PC-9 (cell line): ENCODE measurements around the gene PRXL2A. TPM values are rescaled to one million over a fixed set of nuclear protein-coding genes. Genes with fewer than 3 reads are reported as not detected.

ENCODE experiments used
- BruUV-seq: library from RNA; stranded (reverse); fragments of 400-500 nt; replicated peaks from 2 replicates; lab custom pipeline; 2021; lab: Mats Ljungman, UMichigan
- CTCF ChIA-PET: fragments of 300-600 bp; sonication (Branson Sonifier 250); formaldehyde crosslinking; loops from one replicate; lab custom pipeline; 2022; ENCODE audit warnings: antibody characterized with exemption; lab: Charles Lee
- POLR2A ChIA-PET: fragments of 300-600 bp; sonication (Branson Sonifier 250); formaldehyde crosslinking; loops from one replicate; lab custom pipeline; 2022; ENCODE audit warnings: antibody characterized with exemption; ENCODE audit not compliant: unreplicated experiment; lab: Charles Lee
- DNase-seq, 2 experiments: peaks; one replicate each; pipeline versions ENCODE4 v3.0.0 to v3.0.0-alpha.2; 2015 to 2022; ENCODE audit warnings: mixed read lengths in 1 of 2
- H2AFZ ChIP-seq: fragments of 200-600 bp; sonication (generic); 2 replicates; pipeline ENCODE4 v1.8.1; 2017; ENCODE audit warnings: antibody characterized with exemption
- H3F3A ChIP-seq: fragments of 200-600 bp; sonication (generic); 2 replicates; pipeline ENCODE4 v1.8.1; 2017; ENCODE audit warnings: antibody characterized with exemption, mild to moderate bottlenecking, low read depth; ENCODE audit not compliant: insufficient read depth
- H3K27ac ChIP-seq: fragments of 200-600 bp; sonication (generic); 2 replicates; pipeline ENCODE4 v1.6.1; 2016; ENCODE audit warnings: mixed run types
- H3K27me3 ChIP-seq: fragments of 200-600 bp; sonication (generic); 2 replicates; pipeline ENCODE4 v1.6.1; 2016; ENCODE audit warnings: low read depth, mixed run types; ENCODE audit not compliant: insufficient read depth
- H3K36me3 ChIP-seq: fragments of 200-600 bp; sonication (generic); 2 replicates; pipeline ENCODE4 v1.6.1; 2016; ENCODE audit warnings: low read depth, mixed run types
- H3K4me1 ChIP-seq: fragments of 200-600 bp; sonication (generic); replicated peaks from 2 replicates; pipeline ENCODE4 v1.6.1; 2016; ENCODE audit warnings: mixed run types; ENCODE audit not compliant: insufficient read depth
- H3K4me2 ChIP-seq: fragments of 200-600 bp; sonication (generic); 2 replicates; pipeline ENCODE4 v1.6.1; 2017; ENCODE audit warnings: mixed run types
- H3K4me3 ChIP-seq: fragments of 200-600 bp; sonication (generic); 2 replicates; pipeline ENCODE4 v1.6.1; 2016; ENCODE audit warnings: mixed run types
- H3K79me2 ChIP-seq: fragments of 200-600 bp; sonication (generic); 2 replicates; pipeline ENCODE4 v1.6.1; 2017; ENCODE audit warnings: low read depth, mixed run types
- H3K9me2 ChIP-seq: fragments of 200-600 bp; sonication (generic); 2 replicates; pipeline ENCODE4 v1.8.1; 2017; ENCODE audit warnings: mild to moderate bottlenecking; ENCODE audit not compliant: insufficient read depth
- H3K9me3 ChIP-seq: fragments of 200-600 bp; sonication (generic); 2 replicates; pipeline ENCODE4 v1.8.1; 2016; ENCODE audit warnings: low read depth; ENCODE audit not compliant: insufficient read depth
- H4K20me1 ChIP-seq: fragments of 200-600 bp; sonication (generic); 2 replicates; pipeline ENCODE4 v1.8.1; 2017; ENCODE audit not compliant: insufficient read depth
- EZH2 ChIP-seq: fragments of 200-600 bp; sonication (generic); IDR thresholded peaks from 2 replicates; pipeline ENCODE4 v1.8.0; 2017; ENCODE audit warnings: antibody characterized with exemption, low read depth
- intact Hi-C: fragments of 100-400 bp; cut with micrococcal nuclease; formaldehyde crosslinking; loops from one replicate; pipeline ENCODE4 v1.10.0; 2022; ENCODE audit not compliant: unreplicated experiment
- total RNA-seq: library from RNA; stranded (reverse); gene quantifications from 2 replicates; pipeline ENCODE4 v1.2.3, GENCODE V29; 2021
- TF ChIP-seq, protein P1 (sequence below): fragments of 200-600 bp; sonication (generic); conservative IDR thresholded peaks from 2 replicates; pipeline ENCODE4 v1.6.1; 2017; ENCODE audit warnings: mixed run types, antibody characterized with exemption, mild to moderate bottlenecking, moderate library complexity

Gene PRXL2A
- total RNA-seq, 1 experiment from 2014 or later: 88.7 TPM

DNA sequence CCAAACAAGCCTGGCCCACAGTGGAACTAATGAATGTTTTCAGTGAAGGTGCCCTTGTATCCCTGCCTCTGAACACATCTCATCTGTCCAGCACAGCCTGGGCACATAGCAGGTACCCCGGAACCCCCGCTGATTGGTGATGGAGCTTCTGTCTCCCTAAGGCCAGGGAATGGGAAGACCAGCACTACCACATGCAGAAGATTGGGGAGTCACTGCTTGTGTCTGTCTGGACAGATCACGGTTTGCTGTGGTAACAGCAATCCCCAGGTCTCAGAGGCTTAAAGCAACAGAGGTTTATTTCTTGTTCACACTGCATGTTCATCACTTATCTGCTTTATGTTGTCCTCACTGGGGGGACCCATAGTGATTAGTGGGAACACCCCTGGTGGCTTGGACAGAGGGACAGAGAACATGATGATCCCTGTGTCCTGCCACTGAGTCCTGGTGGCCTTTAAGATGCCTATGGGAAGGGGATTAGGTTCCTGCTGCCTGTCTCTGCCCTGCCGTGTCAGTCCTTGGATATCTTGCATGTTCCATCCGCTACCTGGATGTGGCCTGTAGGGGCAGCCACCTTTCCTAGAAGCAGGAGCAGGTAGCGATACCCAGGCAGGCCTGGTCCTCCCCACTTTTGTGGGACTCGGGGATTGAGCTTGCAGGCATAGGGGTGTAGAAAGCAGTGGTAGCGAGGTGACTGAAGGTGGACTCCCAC is 49.4 kb downstream of the PRXL2A start:
- BruUV-seq: no TSS peak
- CTCF ChIA-PET: interaction anchor here (3.8 kb wide), 1 partner anchor 47 kb away, joined by 36 read pairs; no protein-coding TSS in a partner anchor
- no peak overlapping the region for H2AFZ ChIP-seq
- H3K36me3 ChIP-seq: peaks cover 7% of the 10 kb centered on the region; the same call in 1 of the 2 replicates
- POLR2A ChIA-PET: no interaction called here
- peak overlapping the region; percentile 95 for H3K4me2 ChIP-seq
- peak overlapping the region; percentile 82 for H3K27ac ChIP-seq
- peaks cover 59% of the 10 kb centered on the region for H3F3A ChIP-seq
- no peaks in the 10 kb centered on the region for H3K9me2 ChIP-seq
- DNase-seq: no peak
- no peaks in the 10 kb centered on the region for H3K9me3 ChIP-seq
- intact Hi-C loops: loop anchor here (2.0 kb wide), 1 partner anchor 13 kb away; no protein-coding TSS in a partner anchor
- peak overlapping the region; percentile 25; the same call in 1 of the 2 replicates for H3K4me3 ChIP-seq
- H3K79me2 ChIP-seq: peaks cover 92% of the 10 kb centered on the region
- TF ChIP-seq, protein P1, sequence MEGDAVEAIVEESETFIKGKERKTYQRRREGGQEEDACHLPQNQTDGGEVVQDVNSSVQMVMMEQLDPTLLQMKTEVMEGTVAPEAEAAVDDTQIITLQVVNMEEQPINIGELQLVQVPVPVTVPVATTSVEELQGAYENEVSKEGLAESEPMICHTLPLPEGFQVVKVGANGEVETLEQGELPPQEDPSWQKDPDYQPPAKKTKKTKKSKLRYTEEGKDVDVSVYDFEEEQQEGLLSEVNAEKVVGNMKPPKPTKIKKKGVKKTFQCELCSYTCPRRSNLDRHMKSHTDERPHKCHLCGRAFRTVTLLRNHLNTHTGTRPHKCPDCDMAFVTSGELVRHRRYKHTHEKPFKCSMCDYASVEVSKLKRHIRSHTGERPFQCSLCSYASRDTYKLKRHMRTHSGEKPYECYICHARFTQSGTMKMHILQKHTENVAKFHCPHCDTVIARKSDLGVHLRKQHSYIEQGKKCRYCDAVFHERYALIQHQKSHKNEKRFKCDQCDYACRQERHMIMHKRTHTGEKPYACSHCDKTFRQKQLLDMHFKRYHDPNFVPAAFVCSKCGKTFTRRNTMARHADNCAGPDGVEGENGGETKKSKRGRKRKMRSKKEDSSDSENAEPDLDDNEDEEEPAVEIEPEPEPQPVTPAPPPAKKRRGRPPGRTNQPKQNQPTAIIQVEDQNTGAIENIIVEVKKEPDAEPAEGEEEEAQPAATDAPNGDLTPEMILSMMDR: peak; percentile 38; the same call in 1 of the 2 replicates
- no peak for TF ChIP-seq EZH2
- H4K20me1 ChIP-seq: peaks cover 46% of the 10 kb centered on the region
- H3K4me1 ChIP-seq: peaks cover 77% of the 10 kb centered on the region
- H3K27me3 ChIP-seq: no peaks in the 10 kb centered on the region

DNA sequence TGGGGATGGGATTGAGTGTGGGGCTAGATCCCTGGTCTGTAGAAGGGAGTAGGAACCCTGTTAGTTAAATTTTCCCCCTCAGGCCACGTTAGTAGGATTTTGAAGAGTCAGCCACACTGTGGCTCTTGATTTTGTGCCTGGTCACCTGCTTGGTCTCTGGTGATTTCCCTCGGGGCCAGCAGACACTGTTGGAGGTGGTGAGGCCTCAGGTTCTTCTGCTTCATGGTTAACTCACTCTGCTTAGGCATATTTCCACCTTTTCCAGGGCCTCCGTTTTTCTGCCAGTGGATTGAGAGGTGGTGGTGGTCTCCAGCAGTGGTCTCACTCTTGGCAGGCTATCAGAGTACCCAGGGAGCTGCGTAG is 49.9 kb downstream of the PRXL2A start:
- no peak overlapping the region for H2AFZ ChIP-seq
- peak overlapping the region; percentile 82 for H3K27ac ChIP-seq
- CTCF ChIA-PET: interaction anchor here (0.8 to 3.8 kb wide), 2 partner anchors 26 to 46 kb away, joined by 4 to 36 read pairs; no protein-coding TSS in a partner anchor
- H3K4me1 ChIP-seq: peaks cover 77% of the 10 kb centered on the region
- no peak for TF ChIP-seq EZH2
- TF ChIP-seq, protein P1: no peak
- peaks cover 93% of the 10 kb centered on the region for H3K79me2 ChIP-seq
- H3K4me3 ChIP-seq: peak overlapping the region; percentile 25
- intact Hi-C loops: no loop called here
- H3K4me2 ChIP-seq: peak overlapping the region; percentile 95
- H3K27me3 ChIP-seq: no peaks in the 10 kb centered on the region
- H4K20me1 ChIP-seq: peaks cover 50% of the 10 kb centered on the region
- POLR2A ChIA-PET: no interaction called here
- no TSS peak for BruUV-seq
- H3K36me3 ChIP-seq: peaks cover 8% of the 10 kb centered on the region
- H3K9me3 ChIP-seq: no peaks in the 10 kb centered on the region
- peaks cover 58% of the 10 kb centered on the region for H3F3A ChIP-seq
- no peak for DNase-seq
- H3K9me2 ChIP-seq: no peaks in the 10 kb centered on the region

- H2AFZ ChIP-seq: no peak overlapping the region
- H4K20me1 ChIP-seq: peaks cover 54% of the 10 kb centered on the region
- no peak for TF ChIP-seq EZH2
- TF ChIP-seq, protein P1: no peak
- BruUV-seq: no TSS peak
- H3K9me3 ChIP-seq: no peaks in the 10 kb centered on the region
- H3K79me2 ChIP-seq: peaks cover 93% of the 10 kb centered on the region
- H3K9me2 ChIP-seq: no peaks in the 10 kb centered on the region
- no peak for DNase-seq
- peaks cover 78% of the 10 kb centered on the region for H3K4me1 ChIP-seq
- ChIA-PET POLR2A (interaction anchor here (0.6 to 1.1 kb wide), 3 partner anchors 50 to 379 kb away, joined by 6 to 43 read pairs (median 12); partner anchors contain the start of gene PRXL2A), CTCF (interaction anchor here (0.8 to 3.8 kb wide), 3 partner anchors 25 to 51 kb away, joined by 4 to 36 read pairs (median 6); partner anchors contain the start of gene PRXL2A)
- no peaks in the 10 kb centered on the region for H3K27me3 ChIP-seq
- H3F3A ChIP-seq: peaks cover 54% of the 10 kb centered on the region
- peak overlapping the region; percentile 95 for H3K4me2 ChIP-seq
- peak overlapping the region; percentile 82 for H3K27ac ChIP-seq
- H3K4me3 ChIP-seq: peak overlapping the region; percentile 25
- H3K36me3 ChIP-seq: peaks cover 12% of the 10 kb centered on the region
- intact Hi-C loops: loop anchor here (1.0 kb wide), 1 partner anchor 47 kb away; no protein-coding TSS in a partner anchor
Measured at GRCh38 chr10:80458638-80459037, 50.3 kb downstream of the PRXL2A start.
